Adrenal gland (tissue), 12 donors: ENCODE data around the gene COL21A1. TPM values are rescaled to one million over a fixed set of nuclear protein-coding genes. Genes with fewer than 3 reads are reported as not detected.

Source experiments
- DNase-seq, 7 donors: peaks; one replicate each; pipeline ENCODE4 v3.0.0-alpha.2; 2019 to 2020
- H3K27ac ChIP-seq, 5 donors: fragments of 200-600 bp; sonication (generic) in 4 of 5; 1 replicate in 3 of 5; 2 replicates in 2 of 5; pipeline versions ENCODE4 v1.5.1 to v1.8.0; 2016 to 2020; ENCODE audit warnings: mild to moderate bottlenecking in 1 of 5
- H3K27me3 ChIP-seq: fragments of 200-600 bp; 2 replicates; pipeline ENCODE4 v1.8.0; 2021
- H3K36me3 ChIP-seq, 2 donors: fragments of 200-600 bp; replicated peaks in 1 of 2; 1 replicate in 1 of 2; 2 replicates in 1 of 2; pipeline versions ENCODE4 v1.5.1 to v1.8.0; 2018 to 2022
- H3K4me1 ChIP-seq, 2 donors: fragments of 200-600 bp; replicated peaks in 1 of 2; 1 replicate in 1 of 2; 2 replicates in 1 of 2; pipeline versions ENCODE4 v1.5.1 to v1.8.0; 2018 to 2021
- H3K4me3 ChIP-seq, 4 donors: fragments of 200-600 bp; sonication (generic) in 3 of 4; one replicate each; pipeline ENCODE4 v1.5.1; 2016 to 2018
- H3K9me3 ChIP-seq, 3 donors: fragments of 200-600 bp; sonication (generic) in 1 of 3; replicated peaks in 1 of 3; 1 replicate in 2 of 3; 2 replicates in 1 of 3; pipeline versions ENCODE4 v1.5.1 to v1.8.0; 2016 to 2021
- POLR2A ChIP-seq, 2 donors: fragments of 450-650 bp; IDR thresholded peaks; one replicate each; pipeline ENCODE4 v1.6.1; 2017; ENCODE audit warnings: antibody characterized with exemption in 2 of 2, mild to moderate bottlenecking in 2 of 2, moderate library complexity in 1 of 2
- WGBS, 4 donors: extraction: QIAGEN DNeasy Blood & Tissue Kit in 2 of 4; methylation state at CpG; one replicate each; pipeline versions ENCODE4 v1.1.5 to v1.1.7; 2013 to 2017; 5-methylcytosine and 5-hydroxymethylcytosine counted together
- intact Hi-C, 2 donors: fragments of 100-400 bp; cut with DNase I; formaldehyde crosslinking; loops; one replicate each; pipeline versions ENCODE4 v1.14.1 to v1.15.0; 2022 to 2023
- polyA plus RNA-seq, 3 donors: library from polyadenylated mRNA; stranded (reverse); fragments of 200-250 nt in 2 of 3; fragments of 350-450 nt in 1 of 3; fragmentation: Illumina TruSeq in 1 of 3; extraction: RNeasy Lipid Tissue Mini Kit (QIAGEN cat#74804) in 1 of 3; gene quantifications; one replicate each; pipeline ENCODE4 v1.2.3, GENCODE V29; 2013 to 2014
- total RNA-seq, 9 donors: library from RNA; depleted of rRNA in 4 of 9; stranded (reverse); fragments of >200 nt in 4 of 9; fragments of 120-200 nt in 1 of 9; fragmentation: NEBNext Ultra II Directional in 1 of 9; extraction: Animal tissue kit (Norgen Biotek cat#: 25700) in 1 of 9; gene quantifications; one replicate each; pipeline versions ENCODE4 v1.1.0 to v1.2.4, GENCODE V29; 2013 to 2023
- TF ChIP-seq, protein P1 (sequence below), 6 experiments: fragments of 450-650 bp in 4 of 6; fragments of 200-600 bp in 2 of 6; sonication (generic) in 1 of 6; IDR thresholded peaks; 1 replicate in 5 of 6; 2 replicates in 1 of 6; pipeline versions ENCODE4 v1.5.1 to v1.8.0; 2016 to 2021; ENCODE audit warnings: antibody characterized with exemption in 6 of 6, mild to moderate bottlenecking in 2 of 6, moderate library complexity in 1 of 6
- donor health status: healthy with polysubstance abuse.
- donor health status: Bipolar disorder and iron deficiency.
- donor health status: DM: yes; HTN: yes; CAD: no.
- donor health status: DM: no; HTN: no; CAD: no.
- donor health status: DM: no; HTN: no; CAD: no.
- donor health status: DM: yes; HTN: yes; CAD: no.

Gene COL21A1
- total and polyA plus RNA-seq, 12 donors: 0.12 to 19.4 (median 1.2) TPM

DNA sequence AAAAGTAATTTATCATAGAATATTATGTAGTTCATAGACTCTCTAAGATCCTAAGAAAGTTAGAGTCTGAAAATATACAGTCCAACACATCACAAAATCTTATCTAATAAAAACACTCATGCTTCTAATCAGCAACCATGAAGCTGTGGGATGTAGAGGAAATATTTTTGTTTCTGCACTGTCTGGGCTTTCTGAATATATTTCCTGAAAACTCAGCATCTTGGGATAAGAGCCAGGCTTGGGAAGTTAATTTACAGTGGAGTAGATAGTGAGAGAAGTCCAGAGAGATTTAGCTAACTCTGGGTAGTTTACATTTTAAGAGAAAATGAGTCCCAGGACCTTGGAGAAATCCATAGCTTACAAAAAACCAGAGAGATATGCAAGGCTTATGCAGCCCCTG, 221.6 kb downstream of the COL21A1 start:
- TF ChIP-seq POLR2A (IDR thresholded peaks at IDR 0.05): no peak
- TF ChIP-seq, protein P1, sequence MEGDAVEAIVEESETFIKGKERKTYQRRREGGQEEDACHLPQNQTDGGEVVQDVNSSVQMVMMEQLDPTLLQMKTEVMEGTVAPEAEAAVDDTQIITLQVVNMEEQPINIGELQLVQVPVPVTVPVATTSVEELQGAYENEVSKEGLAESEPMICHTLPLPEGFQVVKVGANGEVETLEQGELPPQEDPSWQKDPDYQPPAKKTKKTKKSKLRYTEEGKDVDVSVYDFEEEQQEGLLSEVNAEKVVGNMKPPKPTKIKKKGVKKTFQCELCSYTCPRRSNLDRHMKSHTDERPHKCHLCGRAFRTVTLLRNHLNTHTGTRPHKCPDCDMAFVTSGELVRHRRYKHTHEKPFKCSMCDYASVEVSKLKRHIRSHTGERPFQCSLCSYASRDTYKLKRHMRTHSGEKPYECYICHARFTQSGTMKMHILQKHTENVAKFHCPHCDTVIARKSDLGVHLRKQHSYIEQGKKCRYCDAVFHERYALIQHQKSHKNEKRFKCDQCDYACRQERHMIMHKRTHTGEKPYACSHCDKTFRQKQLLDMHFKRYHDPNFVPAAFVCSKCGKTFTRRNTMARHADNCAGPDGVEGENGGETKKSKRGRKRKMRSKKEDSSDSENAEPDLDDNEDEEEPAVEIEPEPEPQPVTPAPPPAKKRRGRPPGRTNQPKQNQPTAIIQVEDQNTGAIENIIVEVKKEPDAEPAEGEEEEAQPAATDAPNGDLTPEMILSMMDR (IDR thresholded peaks at IDR 0.05): no peak
- intact Hi-C loops: no loop called here
- no peak for DNase-seq

DNA sequence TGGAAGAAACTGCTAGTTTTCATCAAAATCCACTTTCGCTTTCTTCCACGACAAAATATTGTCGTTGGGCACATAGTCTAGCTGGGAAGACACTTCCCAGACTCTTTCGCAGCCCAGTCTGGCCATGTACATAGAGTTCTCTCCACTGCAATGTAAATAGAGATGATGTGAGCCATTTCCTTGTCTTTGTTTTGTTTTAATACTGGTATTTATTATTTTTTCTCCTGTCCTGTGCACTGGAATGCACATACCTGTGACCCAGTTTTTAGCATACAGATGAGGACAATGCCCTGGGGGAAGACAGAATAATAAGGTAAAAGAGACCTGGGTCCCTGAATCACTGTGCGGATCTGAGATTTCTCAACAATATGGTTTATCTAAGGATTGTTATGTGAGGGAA, 222.4 kb downstream of the COL21A1 start:
- 61 to 75% (median 73%) methylated on average over 5 of the region's 5 CpGs for WGBS, 4 donors
- no peak for TF ChIP-seq POLR2A (IDR thresholded peaks at IDR 0.05)
- TF ChIP-seq, protein P1 (IDR thresholded peaks at IDR 0.05): no peak
- Histone ChIP-seq H3K27me3 (no peaks in the 10 kb centered on the region), H3K27ac (no peak overlapping the region), H3K4me1 (no peaks in the 10 kb centered on the region), H3K36me3 (no peaks in the 10 kb centered on the region), H3K9me3 (no peaks in the 10 kb centered on the region), H3K4me3 (no peak overlapping the region)
- intact Hi-C loops: no loop called here
- DNase-seq: no peak

More for the DNA sequence above, 221.6 kb downstream of the COL21A1 start:
- Histone ChIP-seq H3K4me3 (no peak overlapping the region), H3K4me1 (no peaks in the 10 kb centered on the region), H3K9me3 (no peaks in the 10 kb centered on the region), H3K27me3 (no peaks in the 10 kb centered on the region), H3K36me3 (no peaks in the 10 kb centered on the region), H3K27ac (no peak overlapping the region)

DNA sequence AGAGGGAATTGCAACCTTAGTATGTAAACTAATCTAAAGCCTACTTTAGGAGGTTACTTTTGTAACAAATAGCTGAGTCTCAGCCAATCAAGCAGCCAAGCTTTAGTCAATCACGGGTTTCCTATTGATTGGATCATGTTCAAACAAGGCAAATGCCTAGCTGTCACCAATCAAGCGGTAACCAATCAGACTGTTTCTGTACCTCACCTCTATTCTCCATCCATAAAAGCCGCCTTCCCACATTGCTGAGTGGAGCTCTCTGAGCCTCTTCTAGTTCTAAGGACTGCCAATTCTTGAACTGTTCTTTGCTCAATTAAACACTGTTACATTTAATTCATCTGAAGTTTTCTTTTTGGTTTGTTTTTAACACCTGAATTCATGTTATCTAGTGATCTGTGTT, 223.6 kb downstream of the COL21A1 start:
- Histone ChIP-seq H3K36me3 (no peaks in the 10 kb centered on the region), H3K27ac (no peak overlapping the region)
- no peak for DNase-seq

DNA sequence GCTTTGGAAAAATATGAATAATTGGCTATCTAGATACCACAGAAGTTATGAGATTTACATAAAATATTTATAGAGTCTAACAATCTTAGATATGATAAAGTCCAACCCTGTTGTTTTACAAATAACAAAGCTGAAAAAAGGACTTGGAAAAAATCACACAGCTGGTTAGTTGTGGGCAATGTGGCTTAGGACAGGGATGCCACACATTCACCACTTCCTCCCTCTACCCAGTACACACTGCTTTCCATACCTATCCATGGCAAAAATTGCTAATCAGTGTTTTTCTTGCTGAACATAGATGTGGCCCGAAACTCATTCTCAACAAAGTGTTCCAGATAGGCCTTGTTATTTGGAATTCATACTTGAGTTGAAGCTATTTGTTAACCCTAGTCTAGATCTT, 224.7 kb downstream of the COL21A1 start:
- Histone ChIP-seq H3K27me3 (no peaks in the 10 kb centered on the region), H3K9me3 (no peaks in the 10 kb centered on the region), H3K36me3 (no peaks in the 10 kb centered on the region), H3K27ac (no peak overlapping the region), H3K4me3 (no peak overlapping the region), H3K4me1 (no peaks in the 10 kb centered on the region)
- intact Hi-C loops: no loop called here
- 76 to 86% (median 80%) methylated on average over 1 of the region's 1 CpG for WGBS, 4 donors
- TF ChIP-seq POLR2A (IDR thresholded peaks at IDR 0.05): no peak
- TF ChIP-seq, protein P1 (IDR thresholded peaks at IDR 0.05): no peak
- DNase-seq: no peak

More for the DNA sequence above, 223.6 kb downstream of the COL21A1 start:
- H3K4me3 ChIP-seq: no peak overlapping the region
- H3K27me3 ChIP-seq: no peaks in the 10 kb centered on the region
- intact Hi-C loops: no loop called here
- WGBS, 4 donors: 80 to 91% (median 85%) methylated on average over 3 of the region's 3 CpGs
- TF ChIP-seq, protein P1 (IDR thresholded peaks at IDR 0.05): no peak
- no peak for TF ChIP-seq POLR2A (IDR thresholded peaks at IDR 0.05)
- H3K9me3 ChIP-seq: no peaks in the 10 kb centered on the region
- no peaks in the 10 kb centered on the region for H3K4me1 ChIP-seq
